ENCODE data around the gene PERM1. TPM values are rescaled to one million over a fixed set of nuclear protein-coding genes. Genes with fewer than 3 reads are reported as not detected.

The PERM1 gene
- total and polyA plus RNA-seq, 2 of the 13 experiments (the other 11 are each of a cell fraction or from before 2014, with no cell fraction given): 0.04 to 0.29 TPM

DNA sequence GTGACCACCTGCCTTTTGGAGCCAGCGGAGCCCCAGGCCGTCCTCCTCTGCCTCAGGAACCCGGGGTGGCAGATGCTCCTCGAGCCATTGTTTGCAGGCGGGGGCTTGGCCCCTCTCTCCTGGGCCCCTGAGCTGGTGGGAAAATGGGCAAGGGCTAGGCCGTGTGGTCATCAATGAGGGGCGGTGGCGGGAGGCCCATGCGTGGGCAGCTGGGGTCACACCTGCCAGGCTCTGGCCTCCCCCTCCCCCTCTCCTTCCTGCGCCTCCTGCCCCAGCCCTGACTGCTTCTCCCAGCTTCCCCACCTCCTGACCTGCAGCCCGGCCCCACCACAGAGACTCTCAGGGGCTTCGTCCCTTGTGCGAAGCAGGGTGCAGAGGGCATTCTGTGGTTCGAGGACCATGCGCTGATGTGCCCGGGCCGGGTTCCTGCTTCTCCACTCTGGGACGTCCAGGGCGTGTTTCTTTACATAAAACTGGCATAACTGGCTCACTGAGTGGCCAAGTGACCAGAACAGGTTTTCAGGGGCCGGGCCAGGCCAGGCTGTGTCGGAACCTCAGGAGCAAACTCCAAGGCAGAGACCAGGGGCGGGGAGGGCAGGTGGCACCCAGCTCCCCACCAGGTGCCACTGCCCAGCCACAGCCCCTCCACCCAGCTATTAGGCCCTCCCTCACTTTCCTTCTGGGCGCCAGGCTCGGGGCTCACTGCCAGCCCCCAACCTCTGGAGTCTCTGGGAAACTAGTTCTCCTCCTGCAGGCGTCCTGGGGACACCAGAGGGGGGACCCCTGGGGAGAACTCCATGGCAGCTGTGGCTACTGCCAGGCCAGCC is 48.9 kb downstream of the PERM1 start (continued):
- TF ChIP-seq, protein P1, sequence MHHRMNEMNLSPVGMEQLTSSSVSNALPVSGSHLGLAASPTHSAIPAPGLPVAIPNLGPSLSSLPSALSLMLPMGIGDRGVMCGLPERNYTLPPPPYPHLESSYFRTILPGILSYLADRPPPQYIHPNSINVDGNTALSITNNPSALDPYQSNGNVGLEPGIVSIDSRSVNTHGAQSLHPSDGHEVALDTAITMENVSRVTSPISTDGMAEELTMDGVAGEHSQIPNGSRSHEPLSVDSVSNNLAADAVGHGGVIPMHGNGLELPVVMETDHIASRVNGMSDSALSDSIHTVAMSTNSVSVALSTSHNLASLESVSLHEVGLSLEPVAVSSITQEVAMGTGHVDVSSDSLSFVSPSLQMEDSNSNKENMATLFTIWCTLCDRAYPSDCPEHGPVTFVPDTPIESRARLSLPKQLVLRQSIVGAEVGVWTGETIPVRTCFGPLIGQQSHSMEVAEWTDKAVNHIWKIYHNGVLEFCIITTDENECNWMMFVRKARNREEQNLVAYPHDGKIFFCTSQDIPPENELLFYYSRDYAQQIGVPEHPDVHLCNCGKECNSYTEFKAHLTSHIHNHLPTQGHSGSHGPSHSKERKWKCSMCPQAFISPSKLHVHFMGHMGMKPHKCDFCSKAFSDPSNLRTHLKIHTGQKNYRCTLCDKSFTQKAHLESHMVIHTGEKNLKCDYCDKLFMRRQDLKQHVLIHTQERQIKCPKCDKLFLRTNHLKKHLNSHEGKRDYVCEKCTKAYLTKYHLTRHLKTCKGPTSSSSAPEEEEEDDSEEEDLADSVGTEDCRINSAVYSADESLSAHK (CRISPR knock-in tag; IDR thresholded peaks at IDR 0.05; ENCODE audit: borderline replicate concordance): no peak
- TF ChIP-seq, protein P2, sequence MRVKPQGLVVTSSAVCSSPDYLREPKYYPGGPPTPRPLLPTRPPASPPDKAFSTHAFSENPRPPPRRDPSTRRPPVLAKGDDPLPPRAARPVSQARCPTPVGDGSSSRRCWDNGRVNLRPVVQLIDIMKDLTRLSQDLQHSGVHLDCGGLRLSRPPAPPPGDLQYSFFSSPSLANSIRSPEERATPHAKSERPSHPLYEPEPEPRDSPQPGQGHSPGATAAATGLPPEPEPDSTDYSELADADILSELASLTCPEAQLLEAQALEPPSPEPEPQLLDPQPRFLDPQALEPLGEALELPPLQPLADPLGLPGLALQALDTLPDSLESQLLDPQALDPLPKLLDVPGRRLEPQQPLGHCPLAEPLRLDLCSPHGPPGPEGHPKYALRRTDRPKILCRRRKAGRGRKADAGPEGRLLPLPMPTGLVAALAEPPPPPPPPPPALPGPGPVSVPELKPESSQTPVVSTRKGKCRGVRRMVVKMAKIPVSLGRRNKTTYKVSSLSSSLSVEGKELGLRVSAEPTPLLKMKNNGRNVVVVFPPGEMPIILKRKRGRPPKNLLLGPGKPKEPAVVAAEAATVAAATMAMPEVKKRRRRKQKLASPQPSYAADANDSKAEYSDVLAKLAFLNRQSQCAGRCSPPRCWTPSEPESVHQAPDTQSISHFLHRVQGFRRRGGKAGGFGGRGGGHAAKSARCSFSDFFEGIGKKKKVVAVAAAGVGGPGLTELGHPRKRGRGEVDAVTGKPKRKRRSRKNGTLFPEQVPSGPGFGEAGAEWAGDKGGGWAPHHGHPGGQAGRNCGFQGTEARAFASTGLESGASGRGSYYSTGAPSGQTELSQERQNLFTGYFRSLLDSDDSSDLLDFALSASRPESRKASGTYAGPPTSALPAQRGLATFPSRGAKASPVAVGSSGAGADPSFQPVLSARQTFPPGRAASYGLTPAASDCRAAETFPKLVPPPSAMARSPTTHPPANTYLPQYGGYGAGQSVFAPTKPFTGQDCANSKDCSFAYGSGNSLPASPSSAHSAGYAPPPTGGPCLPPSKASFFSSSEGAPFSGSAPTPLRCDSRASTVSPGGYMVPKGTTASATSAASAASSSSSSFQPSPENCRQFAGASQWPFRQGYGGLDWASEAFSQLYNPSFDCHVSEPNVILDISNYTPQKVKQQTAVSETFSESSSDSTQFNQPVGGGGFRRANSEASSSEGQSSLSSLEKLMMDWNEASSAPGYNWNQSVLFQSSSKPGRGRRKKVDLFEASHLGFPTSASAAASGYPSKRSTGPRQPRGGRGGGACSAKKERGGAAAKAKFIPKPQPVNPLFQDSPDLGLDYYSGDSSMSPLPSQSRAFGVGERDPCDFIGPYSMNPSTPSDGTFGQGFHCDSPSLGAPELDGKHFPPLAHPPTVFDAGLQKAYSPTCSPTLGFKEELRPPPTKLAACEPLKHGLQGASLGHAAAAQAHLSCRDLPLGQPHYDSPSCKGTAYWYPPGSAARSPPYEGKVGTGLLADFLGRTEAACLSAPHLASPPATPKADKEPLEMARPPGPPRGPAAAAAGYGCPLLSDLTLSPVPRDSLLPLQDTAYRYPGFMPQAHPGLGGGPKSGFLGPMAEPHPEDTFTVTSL (CRISPR knock-in tag; IDR thresholded peaks at IDR 0.05; ENCODE audit: borderline replicate concordance): no peak
- TF ChIP-seq, protein P3, sequence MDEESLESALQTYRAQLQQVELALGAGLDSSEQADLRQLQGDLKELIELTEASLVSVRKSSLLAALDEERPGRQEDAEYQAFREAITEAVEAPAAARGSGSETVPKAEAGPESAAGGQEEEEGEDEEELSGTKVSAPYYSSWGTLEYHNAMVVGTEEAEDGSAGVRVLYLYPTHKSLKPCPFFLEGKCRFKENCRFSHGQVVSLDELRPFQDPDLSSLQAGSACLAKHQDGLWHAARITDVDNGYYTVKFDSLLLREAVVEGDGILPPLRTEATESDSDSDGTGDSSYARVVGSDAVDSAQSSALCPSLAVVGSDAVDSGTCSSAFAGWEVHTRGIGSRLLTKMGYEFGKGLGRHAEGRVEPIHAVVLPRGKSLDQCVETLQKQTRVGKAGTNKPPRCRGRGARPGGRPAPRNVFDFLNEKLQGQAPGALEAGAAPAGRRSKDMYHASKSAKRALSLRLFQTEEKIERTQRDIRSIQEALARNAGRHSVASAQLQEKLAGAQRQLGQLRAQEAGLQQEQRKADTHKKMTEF (CRISPR knock-in tag; IDR thresholded peaks at IDR 0.05): no peak
- no peak for TF ChIP-seq SP140L (CRISPR knock-in tag; IDR thresholded peaks at IDR 0.05; ENCODE audit: borderline replicate concordance)
